ENCODE measurements around the gene VAC14. TPM values are rescaled to one million over a fixed set of nuclear protein-coding genes. Genes with fewer than 3 reads are reported as not detected.

VAC14 gene
- total RNA-seq, 1 donor from 2014 or later: 38.1 TPM

- Histone ChIP-seq H3K4me3 (no peak overlapping the region), H3K36me3 (peaks cover 0 to 10% of the 10 kb centered on the region in 2 donors), H3K9me3 (no peaks in the 10 kb centered on the region), H3K27me3 (no peaks in the 10 kb centered on the region), H3K4me1 (peaks cover 21% of the 10 kb centered on the region), H3K27ac (peak overlapping the region; percentile 14)
- TF ChIP-seq CTCF (IDR thresholded peaks at IDR 0.05): no peak
- no peak for TF ChIP-seq POLR2A (IDR thresholded peaks at IDR 0.05)
- TF ChIP-seq POLR2AphosphoS5 (IDR thresholded peaks at IDR 0.05; ENCODE audit: insufficient read depth in 1 of 2, low read depth in 1 of 2): no peak
- intact Hi-C loops (cut with DNase I): no loop called here
- no peak for DNase-seq (ENCODE audit: extremely low spot score in 2 of 2)
Measured at GRCh38 chr16:70768203-70768580, 32.8 kb downstream of the VAC14 start.

GRCh38 chr16:70767377-70768202 is 33.4 kb downstream of the VAC14 start:
- Histone ChIP-seq H3K4me3 (no peak overlapping the region), H3K4me1 (peaks cover 21% of the 10 kb centered on the region), H3K9me3 (no peaks in the 10 kb centered on the region), H3K27ac (peak overlapping the region; percentile 14), H3K36me3 (peaks cover 0 to 13% of the 10 kb centered on the region in 2 donors), H3K27me3 (no peaks in the 10 kb centered on the region)
- intact Hi-C loops (cut with DNase I): no loop called here
- no peak for DNase-seq (ENCODE audit: extremely low spot score in 2 of 2)
- TF ChIP-seq POLR2A (IDR thresholded peaks at IDR 0.05): no peak
- no peak for TF ChIP-seq POLR2AphosphoS5 (IDR thresholded peaks at IDR 0.05; ENCODE audit: insufficient read depth in 1 of 2, low read depth in 1 of 2)

- Histone ChIP-seq H3K36me3 (peaks cover 0 to 14% of the 10 kb centered on the region in 2 donors), H3K27ac (no peak overlapping the region), H3K4me3 (no peak overlapping the region), H3K27me3 (no peaks in the 10 kb centered on the region), H3K9me3 (no peaks in the 10 kb centered on the region), H3K4me1 (peaks cover 21% of the 10 kb centered on the region)
- intact Hi-C loops (cut with DNase I): no loop called here
- DNase-seq (ENCODE audit: extremely low spot score in 2 of 2): no peak
- no peak for TF ChIP-seq POLR2AphosphoS5 (IDR thresholded peaks at IDR 0.05; ENCODE audit: insufficient read depth in 1 of 2, low read depth in 1 of 2)
Measured at GRCh38 chr16:70766658-70767057, 34.3 kb downstream of the VAC14 start.

- intact Hi-C loops (cut with DNase I): no loop called here
- Histone ChIP-seq H3K27ac (no peak overlapping the region), H3K36me3 (peaks cover 0 to 13% of the 10 kb centered on the region in 2 donors), H3K9me3 (no peaks in the 10 kb centered on the region), H3K27me3 (no peaks in the 10 kb centered on the region), H3K4me3 (no peak overlapping the region), H3K4me1 (peaks cover 23% of the 10 kb centered on the region)
- no peak for DNase-seq (ENCODE audit: extremely low spot score in 2 of 2)
- no peak for TF ChIP-seq CTCF (IDR thresholded peaks at IDR 0.05)
- TF ChIP-seq POLR2AphosphoS5 (IDR thresholded peaks at IDR 0.05; ENCODE audit: insufficient read depth in 1 of 2, low read depth in 1 of 2): no peak
Measured at GRCh38 chr16:70766176-70766575, 34.8 kb downstream of the VAC14 start.

GRCh38 chr16:70765491-70765890 is 35.5 kb downstream of the VAC14 start:
- no peak for DNase-seq (ENCODE audit: extremely low spot score in 2 of 2)

More at GRCh38 chr16:70765491-70765890, 35.5 kb downstream of the VAC14 start:
- peaks cover 19% of the 10 kb centered on the region for H3K4me1 ChIP-seq
- no peaks in the 10 kb centered on the region for H3K27me3 ChIP-seq
- H3K4me3 ChIP-seq: no peak overlapping the region
- H3K36me3 ChIP-seq: peaks cover 0 to 13% of the 10 kb centered on the region in 2 donors
- no peaks in the 10 kb centered on the region for H3K9me3 ChIP-seq
- intact Hi-C loops (cut with DNase I): no loop called here
- TF ChIP-seq POLR2AphosphoS5 (IDR thresholded peaks at IDR 0.05; ENCODE audit: insufficient read depth in 1 of 2, low read depth in 1 of 2) (no peak), CTCF (IDR thresholded peaks at IDR 0.05) (no peak), POLR2A (IDR thresholded peaks at IDR 0.05) (no peak)
- H3K27ac ChIP-seq: no peak overlapping the region

All from vagina (tissue), 2 donors.